ENCODE results near the gene FAM171A1. TPM values are rescaled to one million over a fixed set of nuclear protein-coding genes. Genes with fewer than 3 reads are reported as not detected.
"Not testable (repeated sequence)": the region's sequence is repeated elsewhere in the genome, so short reads cannot be mapped to it uniquely, and the experiment has no call there.

The FAM171A1 gene
- total and polyA plus RNA-seq, 2 donors, result 4.2 to 5.4 TPM

GRCh38 chr10:15309221-15309620, 61.9 kb downstream of the FAM171A1 start:
- H3K27ac ChIP-seq (ENCODE audit: low read depth in 1 of 2, low read length in 1 of 2), result no peak overlapping the region
- no peaks in the 10 kb centered on the region for H3K36me3 ChIP-seq (ENCODE audit: control insufficient read depth in 2 of 2, insufficient read depth in 2 of 2, low read length in 1 of 2)
- H3K9me3 ChIP-seq (ENCODE audit: control insufficient read depth in 2 of 2, insufficient read depth in 1 of 2, low read length in 1 of 2), result no peaks in the 10 kb centered on the region
- WGBS, result over 99% methylated on average over 10 of the region's 10 CpGs
- H3K27me3 ChIP-seq (ENCODE audit: control insufficient read depth in 2 of 2, insufficient read depth in 1 of 2, low read length in 1 of 2), result no peaks in the 10 kb centered on the region
- DNase-seq (ENCODE audit: low read depth in 6 of 9, low spot score in 9 of 9), result no peak
- peaks cover 0 to 6% of the 10 kb centered on the region in 2 donors for H3K4me1 ChIP-seq (ENCODE audit: control insufficient read depth in 2 of 2, insufficient read depth in 2 of 2, low read length in 2 of 2)
- no peak overlapping the region for H3K4me3 ChIP-seq (ENCODE audit: low read length in 2 of 2)

DNA sequence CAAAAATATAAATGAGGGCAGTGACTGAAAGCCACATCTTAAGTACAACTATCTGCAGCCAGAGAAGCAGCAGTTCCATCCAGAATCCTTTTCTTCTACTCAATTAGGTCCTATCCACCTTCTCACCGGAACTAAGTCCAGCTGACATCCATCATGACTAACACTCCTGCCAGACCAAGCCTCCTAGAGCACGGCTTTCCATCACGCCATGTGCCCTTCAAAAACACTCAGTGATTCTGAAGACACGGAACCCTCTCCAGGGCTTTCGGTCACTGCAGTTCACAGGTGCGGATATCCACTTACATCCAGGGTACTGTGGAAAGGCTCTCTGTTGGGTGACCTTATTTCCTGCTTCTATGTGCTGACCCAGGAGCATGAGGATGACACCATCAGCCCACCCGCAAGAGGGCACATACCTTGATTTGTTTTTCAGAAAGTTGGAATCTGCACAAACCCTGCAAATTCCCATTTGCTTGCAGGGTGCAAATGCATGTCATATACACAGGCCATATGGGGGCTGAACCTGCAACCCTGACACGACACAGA, 64.3 kb downstream of the FAM171A1 start:
- no peaks in the 10 kb centered on the region for H3K4me1 ChIP-seq (ENCODE audit: control insufficient read depth in 2 of 2, insufficient read depth in 2 of 2, low read length in 2 of 2)
- no peaks in the 10 kb centered on the region for H3K27me3 ChIP-seq (ENCODE audit: control insufficient read depth in 2 of 2, insufficient read depth in 1 of 2, low read length in 1 of 2)
- no peak overlapping the region for H3K4me3 ChIP-seq (ENCODE audit: low read length in 2 of 2)
- WGBS, result 97% methylated on average over 8 of the region's 8 CpGs
- H3K9me3 ChIP-seq (ENCODE audit: control insufficient read depth in 2 of 2, insufficient read depth in 1 of 2, low read length in 1 of 2), result no peaks in the 10 kb centered on the region
- H3K27ac ChIP-seq (ENCODE audit: low read depth in 1 of 2, low read length in 1 of 2), result no peak overlapping the region
- H3K36me3 ChIP-seq (ENCODE audit: control insufficient read depth in 2 of 2, insufficient read depth in 2 of 2, low read length in 1 of 2), result no peaks in the 10 kb centered on the region
- no peak for DNase-seq (ENCODE audit: low read depth in 6 of 9, low spot score in 9 of 9)

DNA sequence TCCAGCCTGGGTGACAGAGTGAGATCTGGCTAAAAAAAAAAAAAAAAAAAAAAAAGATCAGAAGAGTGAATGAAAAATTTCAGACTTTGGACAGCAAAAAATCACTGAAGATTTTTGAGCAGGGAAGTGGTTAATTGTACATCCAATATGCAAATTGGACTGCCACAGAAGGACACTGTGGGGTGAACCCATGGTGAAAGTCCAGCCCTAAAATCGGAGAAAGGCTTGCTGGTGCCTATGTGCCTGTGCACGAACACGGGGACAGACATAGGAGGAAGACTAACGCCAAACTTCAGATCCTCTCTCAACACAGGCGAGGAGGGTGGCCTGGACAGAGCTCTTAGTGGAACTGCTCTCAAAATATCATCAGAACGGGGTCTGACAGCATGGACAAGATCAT, 65.5 kb downstream of the FAM171A1 start:
- no peak overlapping the region for H3K27ac ChIP-seq (ENCODE audit: low read depth in 1 of 2, low read length in 1 of 2)
- no peaks in the 10 kb centered on the region for H3K27me3 ChIP-seq (ENCODE audit: control insufficient read depth in 2 of 2, insufficient read depth in 1 of 2, low read length in 1 of 2)
- WGBS, result 97% methylated on average over 6 of the region's 6 CpGs
- H3K9me3 ChIP-seq (ENCODE audit: control insufficient read depth in 2 of 2, insufficient read depth in 1 of 2, low read length in 1 of 2), result no peaks in the 10 kb centered on the region
- no peak overlapping the region for H3K4me3 ChIP-seq (ENCODE audit: low read length in 2 of 2)
- DNase-seq (ENCODE audit: low read depth in 6 of 9, low spot score in 9 of 9), result no peak
- no peaks in the 10 kb centered on the region for H3K4me1 ChIP-seq (ENCODE audit: control insufficient read depth in 2 of 2, insufficient read depth in 2 of 2, low read length in 2 of 2)
- no peaks in the 10 kb centered on the region for H3K36me3 ChIP-seq (ENCODE audit: control insufficient read depth in 2 of 2, insufficient read depth in 2 of 2, low read length in 1 of 2)

DNA sequence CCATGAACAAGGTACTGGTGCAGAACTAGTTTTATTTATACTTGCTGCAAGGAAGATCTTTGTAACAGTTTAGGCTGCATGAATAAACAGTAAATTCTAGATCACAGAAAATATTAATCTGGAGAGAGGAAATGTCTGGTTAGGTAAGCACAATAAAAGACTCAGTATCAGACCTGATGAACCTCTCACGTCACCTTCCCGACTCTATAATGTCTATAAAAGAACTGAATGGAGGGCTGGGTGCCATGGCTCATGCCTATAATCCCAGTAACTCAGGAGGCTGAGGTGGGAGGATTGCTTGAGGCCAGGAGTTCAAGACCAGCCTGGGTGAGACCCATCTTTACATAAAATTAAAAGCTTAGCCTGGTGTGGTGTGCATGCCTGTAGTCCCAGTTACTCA, 65.9 kb downstream of the FAM171A1 start:
- H3K27ac ChIP-seq (ENCODE audit: low read depth in 1 of 2, low read length in 1 of 2), result no peak overlapping the region
- WGBS, result 97% methylated on average over 2 of the region's 2 CpGs
- DNase-seq (ENCODE audit: low read depth in 6 of 9, low spot score in 9 of 9), result no peak
- no peak overlapping the region for H3K4me3 ChIP-seq (ENCODE audit: low read length in 2 of 2)
- no peaks in the 10 kb centered on the region for H3K9me3 ChIP-seq (ENCODE audit: control insufficient read depth in 2 of 2, insufficient read depth in 1 of 2, low read length in 1 of 2)
- no peaks in the 10 kb centered on the region for H3K27me3 ChIP-seq (ENCODE audit: control insufficient read depth in 2 of 2, insufficient read depth in 1 of 2, low read length in 1 of 2)
- H3K36me3 ChIP-seq (ENCODE audit: control insufficient read depth in 2 of 2, insufficient read depth in 2 of 2, low read length in 1 of 2), result no peaks in the 10 kb centered on the region
- no peaks in the 10 kb centered on the region for H3K4me1 ChIP-seq (ENCODE audit: control insufficient read depth in 2 of 2, insufficient read depth in 2 of 2, low read length in 2 of 2)

GRCh38 chr10:15302188-15302956, 68.7 kb downstream of the FAM171A1 start:
- not testable (repeated sequence) for H3K4me1 ChIP-seq (ENCODE audit: control insufficient read depth in 2 of 2, insufficient read depth in 2 of 2, low read length in 2 of 2); H3K9me3 ChIP-seq (ENCODE audit: control insufficient read depth in 2 of 2, insufficient read depth in 1 of 2, low read length in 1 of 2); H3K4me3 ChIP-seq (ENCODE audit: low read length in 2 of 2); H3K27me3 ChIP-seq (ENCODE audit: control insufficient read depth in 2 of 2, insufficient read depth in 1 of 2, low read length in 1 of 2); H3K36me3 ChIP-seq (ENCODE audit: control insufficient read depth in 2 of 2, insufficient read depth in 2 of 2, low read length in 1 of 2); H3K27ac ChIP-seq (ENCODE audit: low read depth in 1 of 2, low read length in 1 of 2); DNase-seq (ENCODE audit: low read depth in 6 of 9, low spot score in 9 of 9)
- WGBS, result 96% methylated on average over 15 of the region's 15 CpGs

DNA sequence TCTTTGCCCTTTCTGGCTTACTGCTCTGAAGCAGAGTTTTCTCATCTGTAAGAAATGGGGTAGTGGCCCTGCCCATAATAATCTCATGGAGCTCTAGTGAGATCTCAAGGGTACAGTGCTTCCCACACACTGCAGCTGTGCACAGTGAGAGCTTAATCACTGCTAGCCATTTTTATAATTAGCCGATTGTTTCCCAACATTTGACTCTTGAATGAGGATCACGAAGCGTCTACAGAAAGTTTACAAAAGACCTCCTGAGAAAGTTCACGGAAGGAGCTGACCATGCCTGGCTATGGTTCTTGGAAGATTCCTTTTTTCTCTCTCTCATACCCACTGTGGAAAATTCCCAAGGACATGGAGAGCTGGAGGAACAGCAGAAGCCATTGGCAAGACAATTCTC, 70.4 kb downstream of the FAM171A1 start:
- no peak overlapping the region for H3K4me3 ChIP-seq (ENCODE audit: low read length in 2 of 2)
- H3K4me1 ChIP-seq (ENCODE audit: control insufficient read depth in 2 of 2, insufficient read depth in 2 of 2, low read length in 2 of 2), result no peaks in the 10 kb centered on the region
- H3K36me3 ChIP-seq (ENCODE audit: control insufficient read depth in 2 of 2, insufficient read depth in 2 of 2, low read length in 1 of 2), result no peaks in the 10 kb centered on the region
- H3K27ac ChIP-seq (ENCODE audit: low read depth in 1 of 2, low read length in 1 of 2), result no peak overlapping the region
- DNase-seq (ENCODE audit: low read depth in 6 of 9, low spot score in 9 of 9), result no peak
- 95% methylated on average over 4 of the region's 4 CpGs for WGBS
- no peaks in the 10 kb centered on the region for H3K9me3 ChIP-seq (ENCODE audit: control insufficient read depth in 2 of 2, insufficient read depth in 1 of 2, low read length in 1 of 2)
- H3K27me3 ChIP-seq (ENCODE audit: control insufficient read depth in 2 of 2, insufficient read depth in 1 of 2, low read length in 1 of 2), result no peaks in the 10 kb centered on the region

- Histone ChIP-seq H3K27me3 (ENCODE audit: control insufficient read depth in 2 of 2, insufficient read depth in 1 of 2, low read length in 1 of 2) (no peaks in the 10 kb centered on the region), H3K36me3 (ENCODE audit: control insufficient read depth in 2 of 2, insufficient read depth in 2 of 2, low read length in 1 of 2) (no peaks in the 10 kb centered on the region), H3K4me3 (ENCODE audit: low read length in 2 of 2) (no peak overlapping the region), H3K9me3 (ENCODE audit: control insufficient read depth in 2 of 2, insufficient read depth in 1 of 2, low read length in 1 of 2) (no peaks in the 10 kb centered on the region), H3K27ac (ENCODE audit: low read depth in 1 of 2, low read length in 1 of 2) (no peak overlapping the region), H3K4me1 (ENCODE audit: control insufficient read depth in 2 of 2, insufficient read depth in 2 of 2, low read length in 2 of 2) (no peaks in the 10 kb centered on the region)
- DNase-seq (ENCODE audit: low read depth in 6 of 9, low spot score in 9 of 9), result no peak
- WGBS, result 93% methylated on average over 2 of the region's 2 CpGs
These were observed 70.9 kb downstream of the FAM171A1 start for GRCh38 chr10:15300145-15300544.

- H3K4me1 ChIP-seq (ENCODE audit: control insufficient read depth in 2 of 2, insufficient read depth in 2 of 2, low read length in 2 of 2), result peaks cover 0 to 5% of the 10 kb centered on the region in 2 donors
- no peak overlapping the region for H3K4me3 ChIP-seq (ENCODE audit: low read length in 2 of 2)
- H3K27me3 ChIP-seq (ENCODE audit: control insufficient read depth in 2 of 2, insufficient read depth in 1 of 2, low read length in 1 of 2), result no peaks in the 10 kb centered on the region
- H3K9me3 ChIP-seq (ENCODE audit: control insufficient read depth in 2 of 2, insufficient read depth in 1 of 2, low read length in 1 of 2), result no peaks in the 10 kb centered on the region
- 79% methylated on average over 6 of the region's 6 CpGs for WGBS
- no peak overlapping the region for H3K27ac ChIP-seq (ENCODE audit: low read depth in 1 of 2, low read length in 1 of 2)
- no peaks in the 10 kb centered on the region for H3K36me3 ChIP-seq (ENCODE audit: control insufficient read depth in 2 of 2, insufficient read depth in 2 of 2, low read length in 1 of 2)
- no peak for DNase-seq (ENCODE audit: low read depth in 6 of 9, low spot score in 9 of 9)
These were observed 74.4 kb downstream of the FAM171A1 start for GRCh38 chr10:15296701-15297100.

DNA sequence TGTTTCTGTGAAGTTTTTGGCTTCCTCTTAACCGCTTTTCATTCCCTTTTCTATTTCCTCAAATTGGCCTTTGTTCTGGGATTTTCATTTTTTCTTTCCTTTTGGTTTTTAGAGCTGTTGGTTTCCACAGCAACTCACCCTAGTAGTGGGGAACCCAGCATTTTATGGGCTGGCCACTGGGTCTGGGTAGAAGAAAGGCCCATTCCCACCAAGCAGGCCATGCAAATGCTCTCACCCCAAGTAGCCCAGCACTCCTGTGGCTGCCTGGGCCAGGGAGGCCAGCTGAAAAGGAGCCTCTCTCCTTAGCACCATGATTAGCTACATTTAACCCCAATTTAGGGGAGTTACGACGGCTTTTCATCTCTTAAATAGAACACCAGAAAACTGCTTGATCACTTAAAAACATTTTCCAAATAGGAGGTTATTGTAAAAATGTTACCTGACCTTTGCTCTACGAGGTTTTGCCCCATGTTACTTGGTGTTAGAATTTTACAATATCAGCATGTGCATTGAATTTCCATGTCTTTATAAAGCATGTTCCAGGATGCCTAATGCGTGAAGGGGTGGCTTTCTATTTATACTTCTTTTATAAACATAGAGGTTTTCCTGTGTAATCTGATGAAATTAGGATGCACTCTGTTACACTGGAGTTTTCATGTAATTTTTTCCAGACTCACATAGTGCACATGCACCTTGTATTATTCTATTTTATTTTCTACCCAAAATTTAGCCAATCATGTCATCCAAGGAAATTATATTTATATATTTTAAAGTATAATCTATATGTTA, 75.4 kb downstream of the FAM171A1 start:
- no peaks in the 10 kb centered on the region for H3K36me3 ChIP-seq (ENCODE audit: control insufficient read depth in 2 of 2, insufficient read depth in 2 of 2, low read length in 1 of 2)
- H3K4me3 ChIP-seq (ENCODE audit: low read length in 2 of 2), result no peak overlapping the region
- H3K27ac ChIP-seq (ENCODE audit: low read depth in 1 of 2, low read length in 1 of 2), result no peak overlapping the region
- no peaks in the 10 kb centered on the region for H3K9me3 ChIP-seq (ENCODE audit: control insufficient read depth in 2 of 2, insufficient read depth in 1 of 2, low read length in 1 of 2)
- peaks cover 0 to 5% of the 10 kb centered on the region in 2 donors for H3K4me1 ChIP-seq (ENCODE audit: control insufficient read depth in 2 of 2, insufficient read depth in 2 of 2, low read length in 2 of 2)
- no peak for DNase-seq (ENCODE audit: low read depth in 6 of 9, low spot score in 9 of 9)
- WGBS, result 82% methylated on average over 5 of the region's 5 CpGs
- no peaks in the 10 kb centered on the region for H3K27me3 ChIP-seq (ENCODE audit: control insufficient read depth in 2 of 2, insufficient read depth in 1 of 2, low read length in 1 of 2)

Data from thymus (tissue), 11 donors.